SU-DHL-6 (cell line): ENCODE results near the gene CELSR1.

Experiments used
- H2AFZ ChIP-seq: fragments of 200-600 bp; sonication (generic); 2 replicates; pipeline ENCODE4 v1.6.1; 2014; ENCODE audit warnings: low read depth, mild to moderate bottlenecking, moderate library complexity, mixed read lengths, antibody characterized with exemption, low read length; ENCODE audit not compliant: severe bottlenecking
- H3F3A ChIP-seq: fragments of 200-600 bp; shearing (Covaris generic); 2 replicates; pipeline ENCODE4 v1.6.0; 2016; ENCODE audit warnings: antibody characterized with exemption, mild to moderate bottlenecking; ENCODE audit not compliant: insufficient read depth
- H3K27ac ChIP-seq: fragments of 200-600 bp; sonication (generic); 2 replicates; pipeline ENCODE4 v1.5.1; 2016; ENCODE audit warnings: low read depth, mild to moderate bottlenecking, low read length, moderate library complexity, mixed read lengths
- H3K27me3 ChIP-seq: fragments of 200-600 bp; sonication (generic), shearing (Covaris generic); 2 replicates; pipeline ENCODE4 v1.6.0; 2014; ENCODE audit warnings: mild to moderate bottlenecking, low read length
- H3K36me3 ChIP-seq: fragments of 200-600 bp; sonication (generic); 2 replicates; pipeline ENCODE4 v1.6.1; 2014; ENCODE audit warnings: mild to moderate bottlenecking, low read length, mixed read lengths
- H3K4me2 ChIP-seq: fragments of 300-600, 200-600 bp; shearing (Covaris generic), sonication (generic); 2 replicates; pipeline ENCODE4 v1.6.0; 2014; ENCODE audit warnings: low read length, low read depth, mild to moderate bottlenecking; ENCODE audit not compliant: poor library complexity, severe bottlenecking
- H3K4me3 ChIP-seq: fragments of 200-600 bp; sonication (generic); 2 replicates; pipeline ENCODE4 v1.5.1; 2014; ENCODE audit warnings: antibody characterized with exemption, low read length, mild to moderate bottlenecking, mixed read lengths; ENCODE audit not compliant: insufficient read depth, poor library complexity, severe bottlenecking
- H3K79me2 ChIP-seq: fragments of 200-600 bp; sonication (generic); 2 replicates; pipeline ENCODE4 v1.6.1; 2014; ENCODE audit warnings: mild to moderate bottlenecking, low read length, moderate library complexity; ENCODE audit not compliant: insufficient read depth
- H3K9ac ChIP-seq: fragments of 200-600 bp; sonication (generic); 2 replicates; pipeline ENCODE4 v1.7.0; 2014; ENCODE audit warnings: mild to moderate bottlenecking, low read length
- H3K9me2 ChIP-seq: fragments of 200-600 bp; sonication (generic); replicated peaks from 2 replicates; pipeline ENCODE4 v1.6.1; 2014; ENCODE audit warnings: low read length; ENCODE audit not compliant: insufficient read depth
- H3K9me3 ChIP-seq: fragments of 200-600 bp; sonication (generic); 2 replicates; pipeline ENCODE4 v1.6.1; 2014; ENCODE audit warnings: low read length, mixed read lengths; ENCODE audit not compliant: insufficient read depth
- H4K20me1 ChIP-seq: fragments of 200-600 bp; sonication (generic); 2 replicates; pipeline ENCODE4 v1.6.1; 2014; ENCODE audit warnings: low read depth, mild to moderate bottlenecking, antibody characterized with exemption, low read length, moderate library complexity, mixed read lengths
- EZH2phosphoT487 ChIP-seq: fragments of 200-600 bp; sonication (generic), shearing (Covaris generic); conservative IDR thresholded peaks from 2 replicates; pipeline ENCODE4 v1.6.1; 2018; ENCODE audit warnings: mild to moderate bottlenecking, antibody characterized with exemption, low read length, moderate library complexity, mixed read lengths
- TF ChIP-seq, protein P1 (sequence below): fragments of 200-600 bp; sonication (generic); IDR thresholded peaks from one replicate; pipeline ENCODE4 v1.5.1; 2017; ENCODE audit warnings: antibody characterized with exemption, mild to moderate bottlenecking, low read length, moderate library complexity; ENCODE audit not compliant: insufficient read depth, poor library complexity, severe bottlenecking

Gene CELSR1

DNA sequence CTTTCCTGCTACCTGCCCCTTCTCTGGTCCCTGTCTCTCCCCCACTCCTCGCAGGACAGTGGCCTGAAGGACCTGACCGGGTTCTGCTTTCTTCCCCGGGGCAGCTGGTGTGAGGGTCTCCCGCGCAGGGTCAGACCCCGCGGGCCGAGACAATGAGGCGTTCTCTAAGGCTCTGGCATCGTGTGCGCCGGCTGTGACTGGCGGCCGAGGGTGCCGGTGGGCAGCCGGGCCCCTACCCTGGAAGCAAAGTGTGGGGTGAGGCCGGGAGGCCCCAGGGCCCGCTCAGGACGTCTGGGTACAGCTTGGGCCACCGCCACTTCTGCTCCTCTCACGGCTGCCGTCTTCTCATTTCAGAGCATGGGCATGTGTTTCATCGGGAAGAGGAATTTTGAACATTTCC lies 185.7 kb downstream of the CELSR1 start:
- TF ChIP-seq, protein P1, sequence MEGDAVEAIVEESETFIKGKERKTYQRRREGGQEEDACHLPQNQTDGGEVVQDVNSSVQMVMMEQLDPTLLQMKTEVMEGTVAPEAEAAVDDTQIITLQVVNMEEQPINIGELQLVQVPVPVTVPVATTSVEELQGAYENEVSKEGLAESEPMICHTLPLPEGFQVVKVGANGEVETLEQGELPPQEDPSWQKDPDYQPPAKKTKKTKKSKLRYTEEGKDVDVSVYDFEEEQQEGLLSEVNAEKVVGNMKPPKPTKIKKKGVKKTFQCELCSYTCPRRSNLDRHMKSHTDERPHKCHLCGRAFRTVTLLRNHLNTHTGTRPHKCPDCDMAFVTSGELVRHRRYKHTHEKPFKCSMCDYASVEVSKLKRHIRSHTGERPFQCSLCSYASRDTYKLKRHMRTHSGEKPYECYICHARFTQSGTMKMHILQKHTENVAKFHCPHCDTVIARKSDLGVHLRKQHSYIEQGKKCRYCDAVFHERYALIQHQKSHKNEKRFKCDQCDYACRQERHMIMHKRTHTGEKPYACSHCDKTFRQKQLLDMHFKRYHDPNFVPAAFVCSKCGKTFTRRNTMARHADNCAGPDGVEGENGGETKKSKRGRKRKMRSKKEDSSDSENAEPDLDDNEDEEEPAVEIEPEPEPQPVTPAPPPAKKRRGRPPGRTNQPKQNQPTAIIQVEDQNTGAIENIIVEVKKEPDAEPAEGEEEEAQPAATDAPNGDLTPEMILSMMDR: no peak
- no peak for TF ChIP-seq EZH2phosphoT487
- Histone ChIP-seq H3F3A (no peaks in the 10 kb centered on the region), H3K4me2 (no peak overlapping the region), H3K9me3 (no peaks in the 10 kb centered on the region), H3K27ac (no peak overlapping the region), H2AFZ (no peak overlapping the region), H3K4me3 (no peak overlapping the region), H3K9me2 (no peaks in the 10 kb centered on the region), H3K36me3 (no peaks in the 10 kb centered on the region), H3K79me2 (no peaks in the 10 kb centered on the region), H3K27me3 (no peaks in the 10 kb centered on the region), H4K20me1 (no peaks in the 10 kb centered on the region), H3K9ac (no peak overlapping the region)

DNA sequence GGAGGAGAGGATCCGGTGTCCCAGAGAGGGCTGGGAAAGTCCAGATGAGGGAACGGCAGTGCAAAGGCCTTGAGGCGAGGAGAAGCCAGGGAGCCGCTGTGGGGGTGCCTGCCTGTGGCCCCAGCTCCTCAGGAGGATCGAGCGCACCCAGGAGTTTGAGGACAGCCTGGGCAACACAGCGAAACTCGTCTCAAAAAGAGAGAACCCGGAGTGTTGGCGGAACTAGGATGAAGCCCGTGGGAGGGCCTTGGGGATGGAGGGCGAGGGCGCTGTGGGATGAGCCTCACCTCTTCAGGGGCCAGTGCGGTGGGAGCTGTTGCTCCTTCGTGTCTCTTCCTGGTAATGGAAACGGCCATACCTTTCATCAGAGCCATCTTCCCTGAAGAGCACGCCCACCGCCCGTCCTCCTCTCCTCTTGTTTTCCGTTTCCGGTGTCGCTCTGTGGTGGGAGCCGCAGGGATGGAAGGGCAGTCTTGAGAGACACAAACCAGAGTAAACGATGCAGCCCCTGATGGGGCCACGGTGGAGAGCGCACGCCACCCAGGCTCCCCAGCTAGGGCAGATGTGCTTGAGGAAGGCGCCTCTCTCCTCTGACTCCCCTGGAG lies 186.2 kb downstream of the CELSR1 start:
- Histone ChIP-seq H3K9ac (no peak overlapping the region), H3K9me3 (no peaks in the 10 kb centered on the region), H3K4me3 (no peak overlapping the region), H3K9me2 (no peaks in the 10 kb centered on the region), H3K27ac (no peak overlapping the region), H2AFZ (no peak overlapping the region), H3K27me3 (no peaks in the 10 kb centered on the region), H3K36me3 (no peaks in the 10 kb centered on the region), H4K20me1 (no peaks in the 10 kb centered on the region), H3F3A (no peaks in the 10 kb centered on the region), H3K79me2 (no peaks in the 10 kb centered on the region), H3K4me2 (no peak overlapping the region)
- TF ChIP-seq, protein P1: no peak
- no peak for TF ChIP-seq EZH2phosphoT487

DNA sequence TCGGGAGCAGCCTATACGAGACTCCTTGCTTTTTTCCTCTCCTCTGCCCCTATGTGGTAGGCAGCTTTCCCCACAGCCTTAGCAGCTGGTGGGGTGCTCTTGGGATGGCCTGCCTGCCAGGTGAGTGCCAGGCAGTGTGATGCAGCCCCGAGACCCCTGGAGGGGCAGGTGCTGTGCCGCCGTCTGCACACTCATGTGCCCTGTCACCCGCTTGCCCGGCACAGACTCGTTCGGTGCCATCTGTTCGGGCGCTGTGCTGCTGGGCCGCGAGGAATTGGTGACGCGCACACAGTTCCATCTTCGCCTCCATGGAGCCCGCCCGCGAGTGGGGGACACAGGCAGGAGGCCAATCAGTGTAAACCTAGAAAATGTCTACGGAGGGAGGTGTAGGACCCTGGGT lies 186.8 kb downstream of the CELSR1 start:
- Histone ChIP-seq H3K4me2 (no peak overlapping the region), H3F3A (no peaks in the 10 kb centered on the region), H3K79me2 (no peaks in the 10 kb centered on the region), H4K20me1 (no peaks in the 10 kb centered on the region), H3K36me3 (no peaks in the 10 kb centered on the region; the same call in 1 of the 2 replicates), H3K9me2 (no peaks in the 10 kb centered on the region), H3K27ac (no peak overlapping the region), H3K9me3 (no peaks in the 10 kb centered on the region), H3K9ac (no peak overlapping the region), H3K4me3 (no peak overlapping the region), H3K27me3 (no peaks in the 10 kb centered on the region), H2AFZ (no peak overlapping the region)
- no peak for TF ChIP-seq EZH2phosphoT487
- TF ChIP-seq, protein P1: no peak
